ENCODE data around the gene GSAP.

DNA sequence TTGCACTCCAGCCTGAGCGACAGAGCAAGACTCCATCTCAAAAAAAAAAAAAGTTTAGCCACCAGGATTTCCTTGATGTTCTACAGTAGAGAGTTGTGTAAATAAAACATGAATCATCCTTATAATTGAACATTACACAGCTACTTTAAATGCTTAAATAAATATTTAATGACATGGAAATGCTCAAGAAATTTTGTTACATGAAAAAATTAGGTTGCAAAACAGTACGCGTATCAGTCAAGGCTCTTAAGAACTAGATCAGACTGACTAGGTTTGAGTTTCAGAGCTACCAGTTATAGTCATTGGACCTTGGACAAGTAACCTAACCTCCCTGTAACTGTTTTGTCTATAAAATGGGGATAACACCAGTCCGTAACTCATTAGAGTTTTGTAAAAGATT, 38.7 kb upstream of the GSAP start:
- TF ChIP-seq, protein P1, sequence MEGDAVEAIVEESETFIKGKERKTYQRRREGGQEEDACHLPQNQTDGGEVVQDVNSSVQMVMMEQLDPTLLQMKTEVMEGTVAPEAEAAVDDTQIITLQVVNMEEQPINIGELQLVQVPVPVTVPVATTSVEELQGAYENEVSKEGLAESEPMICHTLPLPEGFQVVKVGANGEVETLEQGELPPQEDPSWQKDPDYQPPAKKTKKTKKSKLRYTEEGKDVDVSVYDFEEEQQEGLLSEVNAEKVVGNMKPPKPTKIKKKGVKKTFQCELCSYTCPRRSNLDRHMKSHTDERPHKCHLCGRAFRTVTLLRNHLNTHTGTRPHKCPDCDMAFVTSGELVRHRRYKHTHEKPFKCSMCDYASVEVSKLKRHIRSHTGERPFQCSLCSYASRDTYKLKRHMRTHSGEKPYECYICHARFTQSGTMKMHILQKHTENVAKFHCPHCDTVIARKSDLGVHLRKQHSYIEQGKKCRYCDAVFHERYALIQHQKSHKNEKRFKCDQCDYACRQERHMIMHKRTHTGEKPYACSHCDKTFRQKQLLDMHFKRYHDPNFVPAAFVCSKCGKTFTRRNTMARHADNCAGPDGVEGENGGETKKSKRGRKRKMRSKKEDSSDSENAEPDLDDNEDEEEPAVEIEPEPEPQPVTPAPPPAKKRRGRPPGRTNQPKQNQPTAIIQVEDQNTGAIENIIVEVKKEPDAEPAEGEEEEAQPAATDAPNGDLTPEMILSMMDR (IDR thresholded peaks at IDR 0.05): no peak
- no peak for TF ChIP-seq POLR2A (IDR thresholded peaks at IDR 0.05; ENCODE audit: low read depth)

All from esophagus muscularis mucosa (tissue), 3 donors.